ENCODE measurements around the gene SLC25A13. TPM values are rescaled to one million over a fixed set of nuclear protein-coding genes. Genes with fewer than 3 reads are reported as not detected.

SLC25A13 gene
- total and polyA plus RNA-seq, 2 of the 4 experiments (the other 2 are of a cell fraction): 7.4 to 11.7 TPM

DNA sequence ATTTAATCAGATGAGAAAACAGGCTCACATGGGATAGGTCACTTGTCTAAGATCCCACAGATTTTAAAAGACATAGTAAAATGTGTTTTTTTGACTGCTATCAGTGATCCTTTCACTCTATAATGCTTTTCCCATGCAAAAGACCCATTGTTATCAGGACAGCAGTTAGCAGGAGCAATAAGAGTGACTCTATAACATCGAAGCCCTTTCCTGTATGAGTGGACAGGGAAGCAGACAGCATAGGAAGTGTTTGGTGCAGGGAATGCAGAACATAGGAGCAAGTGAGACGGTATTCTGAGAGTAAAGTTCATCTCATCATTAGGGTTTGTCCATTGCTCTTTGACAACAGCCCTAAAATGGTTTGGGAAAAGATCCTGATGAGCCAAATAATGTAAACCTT is 68.5 kb downstream of the SLC25A13 start:
- Histone ChIP-seq H3K9ac (ENCODE audit: low read depth, low read length) (no peak overlapping the region), H3K56ac (ENCODE audit: extremely low read depth, insufficient read depth, low read length) (no peak overlapping the region), H3K9me3 (ENCODE audit: control insufficient read depth, insufficient read depth, low read length) (no peaks in the 10 kb centered on the region), H3K4me2 (ENCODE audit: low read depth, low read length) (no peak overlapping the region), H4K20me1 (ENCODE audit: insufficient read depth, low read length) (no peaks in the 10 kb centered on the region), H3K4me3 (ENCODE audit: insufficient read depth, low read depth, low read length) (no peak overlapping the region), H2AK9ac (replicated peaks; ENCODE audit: low read depth, low read length, poor library complexity) (no peak overlapping the region), H3K27ac (ENCODE audit: insufficient read depth, low read length) (no peak overlapping the region), H4K91ac (ENCODE audit: insufficient read depth, low read depth, low read length) (no peak overlapping the region), H3K9me1 (ENCODE audit: insufficient read depth, low read length) (no peaks in the 10 kb centered on the region), H4K5ac (ENCODE audit: low read depth, low read length) (no peak overlapping the region), H3K36me3 (ENCODE audit: control insufficient read depth, insufficient read depth, low read length) (no peaks in the 10 kb centered on the region), H2BK20ac (ENCODE audit: low read depth, low read length) (no peak overlapping the region), H2AK5ac (ENCODE audit: low read depth, low read length) (no peak overlapping the region), H4K8ac (ENCODE audit: low read depth in 2 of 2, low read length in 2 of 2) (no peak overlapping the region), H3K4ac (ENCODE audit: low read depth, low read length) (no peak overlapping the region), H2BK5ac (ENCODE audit: low read depth, low read length, poor library complexity, severe bottlenecking) (no peak overlapping the region), H3K4me1 (ENCODE audit: control insufficient read depth, insufficient read depth, low read length) (no peaks in the 10 kb centered on the region), H3K14ac (replicated peaks; ENCODE audit: low read depth, low read length) (no peak overlapping the region), H2BK15ac (ENCODE audit: low read depth, low read length) (no peak overlapping the region), H3K23ac (ENCODE audit: low read depth, low read length) (no peak overlapping the region), H2AFZ (replicated peaks; ENCODE audit: low read length, poor library complexity) (no peak overlapping the region), H3K27me3 (ENCODE audit: control insufficient read depth, insufficient read depth, low read length) (no peaks in the 10 kb centered on the region), H3K18ac (ENCODE audit: low read depth, low read length) (no peak overlapping the region), H2BK120ac (ENCODE audit: low read depth, low read length) (no peak overlapping the region), H3K79me1 (ENCODE audit: low read depth in 1 of 2, low read length in 2 of 2) (peaks cover 7 to 8% of the 10 kb centered on the region in 2 experiments; a peak in 3 of 4 replicates)
- ChIA-PET POLR2A (ENCODE audit: unreplicated experiment) (no interaction called here), CTCF (no interaction called here)
- in situ Hi-C loops (cut with MboI; ENCODE audit: low sequenced_read_pairs): no loop called here
- intact Hi-C loops (cut with micrococcal nuclease): no loop called here
- ATAC-seq (ENCODE audit: low read depth): no peak
- BruUV-seq (replicated peaks): no TSS peak
- DNase-seq: no peak
- TF ChIP-seq BHLHE40 (IDR thresholded peaks at IDR 0.05; ENCODE audit: low read depth, low read length) (no peak), CHD1 (IDR thresholded peaks at IDR 0.05; ENCODE audit: low read depth, low read length) (no peak), MAFK (IDR thresholded peaks at IDR 0.05; ENCODE audit: low read depth, low read length) (no peak), POLR2A (IDR thresholded peaks at IDR 0.05; ENCODE audit: low read depth, low read length) (no peak), CEBPB (IDR thresholded peaks at IDR 0.05; ENCODE audit: low read depth, low read length) (no peak), RCOR1 (IDR thresholded peaks at IDR 0.05; ENCODE audit: insufficient replicate concordance, low read length) (no peak), RFX5 (IDR thresholded peaks at IDR 0.05; ENCODE audit: low read depth, low read length) (no peak)
- TF ChIP-seq, protein P1, sequence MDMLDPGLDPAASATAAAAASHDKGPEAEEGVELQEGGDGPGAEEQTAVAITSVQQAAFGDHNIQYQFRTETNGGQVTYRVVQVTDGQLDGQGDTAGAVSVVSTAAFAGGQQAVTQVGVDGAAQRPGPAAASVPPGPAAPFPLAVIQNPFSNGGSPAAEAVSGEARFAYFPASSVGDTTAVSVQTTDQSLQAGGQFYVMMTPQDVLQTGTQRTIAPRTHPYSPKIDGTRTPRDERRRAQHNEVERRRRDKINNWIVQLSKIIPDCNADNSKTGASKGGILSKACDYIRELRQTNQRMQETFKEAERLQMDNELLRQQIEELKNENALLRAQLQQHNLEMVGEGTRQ (IDR thresholded peaks at IDR 0.05; ENCODE audit: low read depth, low read length): no peak
- TF ChIP-seq, protein P2, sequence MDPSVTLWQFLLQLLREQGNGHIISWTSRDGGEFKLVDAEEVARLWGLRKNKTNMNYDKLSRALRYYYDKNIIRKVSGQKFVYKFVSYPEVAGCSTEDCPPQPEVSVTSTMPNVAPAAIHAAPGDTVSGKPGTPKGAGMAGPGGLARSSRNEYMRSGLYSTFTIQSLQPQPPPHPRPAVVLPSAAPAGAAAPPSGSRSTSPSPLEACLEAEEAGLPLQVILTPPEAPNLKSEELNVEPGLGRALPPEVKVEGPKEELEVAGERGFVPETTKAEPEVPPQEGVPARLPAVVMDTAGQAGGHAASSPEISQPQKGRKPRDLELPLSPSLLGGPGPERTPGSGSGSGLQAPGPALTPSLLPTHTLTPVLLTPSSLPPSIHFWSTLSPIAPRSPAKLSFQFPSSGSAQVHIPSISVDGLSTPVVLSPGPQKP (IDR thresholded peaks at IDR 0.05; ENCODE audit: borderline replicate concordance, low read depth, low read length): no peak
- WGBS, 2 experiments (ENCODE audit: extremely low coverage in 2 of 2, insufficient read length in 1 of 2): 67% methylated on average over 1 of the region's 2 CpGs; no CpG with 5 or more reads in 1 of the 2 experiments
- dilution Hi-C loops (cut with HindIII; ENCODE audit: low sequenced_read_pairs, unreplicated experiment): no loop called here

Measured in IMR-90 (cell line).